GM21526 (cell line): ENCODE measurements around the gene MROH2A.

Experiments
- ATAC-seq: cut with Tn5 transposase; IDR thresholded peaks from one replicate; pipeline ENCODE4 v1.9.1; 2021; ENCODE audit warnings: moderate library complexity; ENCODE audit not compliant: unreplicated experiment, low FRiP score

MROH2A gene

GRCh38 chr2:233761040-233761769 is 16.9 kb upstream of the MROH2A start:
- ATAC-seq: no peak

- ATAC-seq: no peak
These were observed 13.9 kb upstream of the MROH2A start for GRCh38 chr2:233764264-233764663.

- ATAC-seq: no peak
These were observed 13.4 kb upstream of the MROH2A start for GRCh38 chr2:233764761-233765160.

GRCh38 chr2:233766416-233766815 is 11.7 kb upstream of the MROH2A start:
- no peak for ATAC-seq

- ATAC-seq: no peak
These were observed 10.1 kb upstream of the MROH2A start for GRCh38 chr2:233768076-233768475.

GRCh38 chr2:233769260-233769659 is 8.9 kb upstream of the MROH2A start:
- ATAC-seq: no peak

- no peak for ATAC-seq
These were observed 6.0 kb upstream of the MROH2A start for GRCh38 chr2:233772153-233772552.

- no peak for ATAC-seq
These were observed 5.5 kb upstream of the MROH2A start for GRCh38 chr2:233772583-233772982.

GRCh38 chr2:233773854-233774253 is 4.3 kb upstream of the MROH2A start:
- ATAC-seq: no peak

- no peak for ATAC-seq
These were observed 2.7 kb upstream of the MROH2A start for GRCh38 chr2:233775414-233775813.

GRCh38 chr2:233779722-233780121 is 1.6 kb downstream of the MROH2A start:
- no peak for ATAC-seq

- ATAC-seq: no peak
These were observed 2.6 kb downstream of the MROH2A start for GRCh38 chr2:233780771-233781170.

- ATAC-seq: no peak
These were observed 11.4 kb downstream of the MROH2A start for GRCh38 chr2:233789554-233789953.

- no peak for ATAC-seq
These were observed 13.2 kb downstream of the MROH2A start for GRCh38 chr2:233791151-233791882.

- no peak for ATAC-seq
These were observed 13.8 kb downstream of the MROH2A start for GRCh38 chr2:233791883-233792329.

GRCh38 chr2:233792720-233793119 is 14.6 kb downstream of the MROH2A start:
- no peak for ATAC-seq

- ATAC-seq: no peak
These were observed 15.5 kb downstream of the MROH2A start for GRCh38 chr2:233793465-233794127.

GRCh38 chr2:233794128-233794658 is 16.1 kb downstream of the MROH2A start:
- ATAC-seq: no peak

- no peak for ATAC-seq
These were observed 17.6 kb downstream of the MROH2A start for GRCh38 chr2:233795735-233796171.

GRCh38 chr2:233796254-233796653 is 18.1 kb downstream of the MROH2A start:
- no peak for ATAC-seq
